RPMI8226 (cell line): Measurements from ENCODE around the gene PLA2G10.
"Not testable (repeated sequence)": the region's sequence is repeated elsewhere in the genome, so short reads cannot be mapped to it uniquely, and the experiment has no call there.

ENCODE experiments used
- DNase-seq: peaks from one replicate; pipeline ENCODE4 v3.0.0-alpha.2; 2015

Gene PLA2G10

DNA sequence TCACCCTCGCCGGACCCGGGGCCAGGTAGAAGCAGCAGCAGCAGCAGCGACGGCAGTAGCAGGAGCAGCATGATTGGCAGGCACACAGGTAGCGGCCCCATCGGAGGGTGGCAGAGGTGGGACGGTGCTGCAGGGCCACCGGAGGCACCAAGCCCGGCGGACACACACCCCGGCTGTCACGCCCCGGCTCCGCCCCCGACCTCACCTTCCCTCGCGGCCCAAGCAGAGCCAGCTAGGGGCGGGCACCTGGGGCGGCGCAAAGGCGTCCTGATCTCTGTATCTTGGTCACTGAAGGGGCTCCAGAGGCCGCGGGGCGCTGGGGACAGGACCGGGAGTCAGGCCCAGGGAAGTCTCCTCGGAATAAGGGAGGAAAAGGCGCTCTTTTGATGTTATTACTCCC is at the start of gene PLA2G10:
PLA2G10 (minus strand) TSS at position 180 of the 400 bp plus-strand sequence; CDS start at position 101, 79 bp downstream.
- not testable (repeated sequence) for DNase-seq

GRCh38 chr16:14742273-14743128 is 48.4 kb upstream of the PLA2G10 start, which contains the start of gene NPIPA2:
Gene NPIPA2 (plus strand): TSS chr16:14742533. CDS start chr16:14748066, 5,533 bp downstream.
- not testable (repeated sequence) for DNase-seq

- DNase-seq: not testable (repeated sequence)
Observed at GRCh38 chr16:14741794-14742193, 47.7 kb upstream of the PLA2G10 start.

DNA sequence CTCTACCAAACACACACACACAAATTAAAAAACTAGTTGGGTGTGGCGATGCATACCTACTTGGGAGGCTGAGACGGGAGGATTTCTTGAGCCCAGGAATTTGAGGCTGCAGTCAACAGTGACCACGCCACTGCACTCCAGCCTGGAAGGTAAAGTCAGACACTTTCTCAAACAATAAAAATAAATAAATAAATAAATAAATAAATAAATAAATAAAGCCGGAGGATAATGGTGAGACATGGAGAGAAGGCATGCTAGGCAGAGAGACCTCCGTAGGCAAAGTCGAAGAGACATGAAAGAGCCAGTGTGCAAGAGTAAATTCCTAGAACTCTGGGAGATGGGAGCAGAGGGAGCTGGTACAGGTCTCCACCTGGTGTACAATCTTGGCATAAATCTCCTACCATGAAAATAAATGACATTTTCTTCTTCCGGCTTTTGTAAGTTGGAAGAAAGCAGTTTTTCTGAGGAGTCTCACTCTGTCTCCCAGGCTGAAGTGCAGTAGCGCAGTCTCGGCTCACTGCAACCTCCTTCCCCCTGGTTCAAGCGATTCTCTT is 46.8 kb upstream of the PLA2G10 start:
- not testable (repeated sequence) for DNase-seq

DNA sequence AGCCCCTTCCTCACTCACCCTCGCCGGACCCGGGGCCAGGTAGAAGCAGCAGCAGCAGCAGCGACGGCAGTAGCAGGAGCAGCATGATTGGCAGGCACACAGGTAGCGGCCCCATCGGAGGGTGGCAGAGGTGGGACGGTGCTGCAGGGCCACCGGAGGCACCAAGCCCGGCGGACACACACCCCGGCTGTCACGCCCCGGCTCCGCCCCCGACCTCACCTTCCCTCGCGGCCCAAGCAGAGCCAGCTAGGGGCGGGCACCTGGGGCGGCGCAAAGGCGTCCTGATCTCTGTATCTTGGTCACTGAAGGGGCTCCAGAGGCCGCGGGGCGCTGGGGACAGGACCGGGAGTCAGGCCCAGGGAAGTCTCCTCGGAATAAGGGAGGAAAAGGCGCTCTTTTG is 39.1 kb upstream of the PLA2G10 start:
- DNase-seq: not testable (repeated sequence)

DNA sequence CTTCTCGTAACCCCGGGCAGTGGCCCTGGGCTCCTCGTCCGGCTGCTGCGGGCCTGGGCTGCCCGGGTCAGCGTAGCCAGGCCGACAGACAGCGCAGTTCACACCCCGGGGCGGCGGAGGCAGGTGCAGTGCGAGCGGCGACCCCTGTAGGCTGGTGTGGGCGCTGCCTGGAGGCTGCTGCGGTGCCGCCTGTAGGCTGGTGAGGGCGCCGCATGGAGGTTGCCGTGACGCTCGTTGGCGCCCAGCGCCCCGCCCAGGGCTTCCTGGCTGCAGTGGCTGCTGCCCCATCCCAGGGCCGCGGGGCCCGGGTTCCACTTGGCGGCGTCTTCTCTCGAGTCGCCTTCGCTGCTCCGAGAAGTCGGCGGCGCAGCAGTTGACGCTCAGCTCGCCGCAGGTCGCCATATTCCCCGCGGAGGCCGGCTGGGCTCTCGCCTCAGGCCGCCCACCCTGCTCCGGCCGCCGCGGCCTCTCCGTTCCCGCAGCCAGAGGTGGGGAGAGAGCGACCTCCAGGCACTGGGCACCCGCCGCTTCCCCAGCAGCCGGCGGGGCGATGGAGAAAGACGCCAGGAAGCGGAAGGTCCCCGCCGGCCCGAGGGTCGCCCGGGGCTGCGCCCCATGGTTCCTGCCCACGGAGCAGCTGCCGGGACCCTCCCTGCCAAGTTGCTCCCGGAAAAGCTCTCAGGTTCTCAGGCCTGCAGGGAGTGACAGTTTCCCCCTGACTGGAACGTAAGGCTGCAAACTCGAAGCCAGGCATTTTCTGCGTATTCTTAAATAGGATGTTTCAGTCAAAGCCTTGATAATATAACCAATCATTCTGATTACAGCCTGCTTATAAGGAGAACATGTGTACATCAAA is 9.3 kb upstream of the PLA2G10 start, which contains the start of gene NPIPA3:
NPIPA3 (plus strand) TSS at position 256 of the 856 bp plus-strand sequence. CDS start 5,533 bp downstream, outside the sequence.
- DNase-seq: not testable (repeated sequence)

DNA sequence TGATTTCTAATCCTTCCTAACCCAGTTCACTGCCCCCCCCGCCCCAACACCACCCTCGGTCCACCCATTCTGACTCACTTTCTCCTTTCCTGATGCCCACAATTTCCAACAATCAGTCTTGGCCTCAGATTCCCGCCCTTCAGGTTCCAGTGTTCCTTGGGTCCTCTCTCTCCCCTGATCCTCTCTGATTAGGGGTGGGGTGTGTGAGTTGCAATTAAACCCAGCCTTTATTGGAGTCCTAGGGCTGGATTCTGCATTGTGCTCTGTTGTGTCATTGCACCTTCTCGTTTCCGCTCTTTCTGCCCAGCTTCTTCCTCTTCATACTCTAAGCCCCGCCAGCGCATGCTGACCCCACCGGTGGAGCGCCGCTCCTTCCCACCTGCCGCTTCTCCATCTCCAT is 8.6 kb upstream of the PLA2G10 start:
- DNase-seq: not testable (repeated sequence)

- not testable (repeated sequence) for DNase-seq
Observed at GRCh38 chr16:14701859-14702258, 7.8 kb upstream of the PLA2G10 start.

DNA sequence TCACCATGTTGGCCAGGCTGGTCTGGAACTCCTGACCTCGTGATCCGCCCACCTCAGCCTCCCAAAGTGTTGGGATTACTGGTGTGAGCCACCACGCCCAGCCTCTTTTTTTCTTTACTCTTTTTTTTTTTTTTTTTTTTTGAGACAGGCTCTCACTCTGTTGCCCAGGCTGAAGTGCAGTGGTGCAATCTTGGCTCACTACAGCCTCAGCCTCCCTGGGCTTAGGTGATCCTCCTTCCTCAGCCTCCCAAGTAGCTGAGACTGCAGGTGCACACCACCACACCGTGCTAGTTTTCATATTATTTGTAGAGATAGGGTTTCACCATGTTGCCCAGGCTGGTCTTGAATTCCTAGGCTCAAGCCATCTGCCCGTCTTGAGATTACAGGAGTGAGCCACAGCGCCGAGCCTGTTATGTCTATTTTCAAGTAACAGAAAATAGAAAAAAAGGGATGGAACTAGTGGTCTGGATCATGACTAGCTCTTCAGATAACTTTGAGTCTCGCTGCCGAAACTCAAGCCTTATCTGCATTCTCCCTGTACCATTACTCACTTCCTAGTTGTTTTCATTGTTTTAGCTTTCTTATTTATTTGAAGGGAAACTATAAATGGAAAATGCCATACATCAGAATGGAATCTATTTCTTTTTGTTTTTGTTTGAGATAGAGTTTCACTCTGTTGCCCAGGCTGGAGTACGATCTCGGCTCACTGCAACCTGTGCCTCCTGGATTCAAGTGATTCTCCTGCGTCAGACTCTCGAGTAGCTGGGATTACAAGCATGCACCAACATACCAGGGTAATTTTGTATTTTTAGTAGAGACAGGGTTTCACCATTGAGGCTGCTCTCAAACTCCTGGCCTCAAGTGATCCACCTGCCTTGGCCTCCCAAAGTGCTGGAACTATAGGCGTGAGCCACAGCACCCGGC is 8.0 kb downstream of the PLA2G10 start:
- DNase-seq: not testable (repeated sequence)

DNA sequence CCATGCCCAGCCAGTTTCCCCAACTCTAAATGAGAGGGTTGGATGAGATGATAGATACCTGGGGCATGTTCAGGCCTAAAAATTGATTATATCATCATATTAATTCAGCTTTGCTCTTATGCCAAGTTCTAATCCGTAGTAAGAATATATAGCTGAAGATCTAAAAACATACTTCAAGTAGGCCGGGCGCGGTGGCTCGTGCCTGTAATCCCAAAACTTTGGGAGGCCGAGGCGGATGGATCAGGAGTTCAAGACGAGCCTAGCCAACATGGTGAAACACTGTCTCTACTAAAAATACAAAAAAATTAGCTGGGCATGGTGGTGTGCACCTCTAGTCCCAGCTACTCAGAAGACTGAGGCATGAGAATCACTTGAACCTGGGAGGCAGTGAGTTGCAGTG is 12.0 kb downstream of the PLA2G10 start:
- DNase-seq: no peak

GRCh38 chr16:14681115-14681514 is 13.0 kb downstream of the PLA2G10 start:
- DNase-seq: no peak

DNA sequence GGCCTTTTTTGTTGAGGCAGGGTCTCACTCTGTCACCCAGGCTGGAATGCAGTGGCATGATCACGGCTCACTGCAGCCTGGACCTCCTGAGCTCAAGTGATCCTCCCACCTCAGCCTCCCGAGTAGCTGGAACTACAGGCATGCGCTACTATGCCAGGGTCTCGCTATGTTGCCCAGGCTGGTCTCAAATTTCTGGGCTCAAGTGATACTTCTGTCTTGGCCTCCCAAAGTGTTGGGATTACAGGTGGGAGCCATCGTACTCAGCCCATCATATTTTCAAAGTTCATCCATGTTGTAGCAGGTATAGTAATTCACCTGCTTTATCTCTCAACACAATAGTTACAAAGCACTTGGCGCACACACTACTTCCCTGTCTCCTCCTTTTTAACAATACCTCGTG is 13.7 kb downstream of the PLA2G10 start:
- not testable (repeated sequence) for DNase-seq

GRCh38 chr16:14678748-14679497 is 15.2 kb downstream of the PLA2G10 start:
- no peak for DNase-seq

GRCh38 chr16:14677627-14678026 is 16.5 kb downstream of the PLA2G10 start:
- no peak for DNase-seq

DNA sequence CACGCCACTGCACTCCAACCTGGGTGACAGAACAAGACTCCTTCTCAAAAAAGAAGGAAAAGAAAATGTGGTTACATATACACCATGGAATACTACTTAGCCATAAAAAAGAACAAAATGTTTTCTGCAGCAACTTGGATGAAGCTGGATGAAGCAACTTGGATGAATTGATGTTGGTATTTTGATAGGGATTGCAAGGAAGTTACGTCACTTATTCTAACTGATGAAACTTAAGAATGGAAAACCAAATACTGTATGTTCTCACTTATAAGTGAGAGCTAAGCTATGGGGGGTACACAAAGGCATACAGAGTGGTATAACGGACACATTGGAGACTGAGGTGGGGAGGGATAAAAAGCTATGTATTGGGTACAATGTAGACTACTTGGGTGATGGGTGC is 17.5 kb downstream of the PLA2G10 start:
- no peak for DNase-seq

GRCh38 chr16:14672403-14672971 is 21.6 kb downstream of the PLA2G10 start:
- DNase-seq: peak; percentile 63

- DNase-seq: no peak
Observed at GRCh38 chr16:14669776-14670175, 24.3 kb downstream of the PLA2G10 start.

- no peak for DNase-seq
Observed at GRCh38 chr16:14668556-14669223, 25.4 kb downstream of the PLA2G10 start.

DNA sequence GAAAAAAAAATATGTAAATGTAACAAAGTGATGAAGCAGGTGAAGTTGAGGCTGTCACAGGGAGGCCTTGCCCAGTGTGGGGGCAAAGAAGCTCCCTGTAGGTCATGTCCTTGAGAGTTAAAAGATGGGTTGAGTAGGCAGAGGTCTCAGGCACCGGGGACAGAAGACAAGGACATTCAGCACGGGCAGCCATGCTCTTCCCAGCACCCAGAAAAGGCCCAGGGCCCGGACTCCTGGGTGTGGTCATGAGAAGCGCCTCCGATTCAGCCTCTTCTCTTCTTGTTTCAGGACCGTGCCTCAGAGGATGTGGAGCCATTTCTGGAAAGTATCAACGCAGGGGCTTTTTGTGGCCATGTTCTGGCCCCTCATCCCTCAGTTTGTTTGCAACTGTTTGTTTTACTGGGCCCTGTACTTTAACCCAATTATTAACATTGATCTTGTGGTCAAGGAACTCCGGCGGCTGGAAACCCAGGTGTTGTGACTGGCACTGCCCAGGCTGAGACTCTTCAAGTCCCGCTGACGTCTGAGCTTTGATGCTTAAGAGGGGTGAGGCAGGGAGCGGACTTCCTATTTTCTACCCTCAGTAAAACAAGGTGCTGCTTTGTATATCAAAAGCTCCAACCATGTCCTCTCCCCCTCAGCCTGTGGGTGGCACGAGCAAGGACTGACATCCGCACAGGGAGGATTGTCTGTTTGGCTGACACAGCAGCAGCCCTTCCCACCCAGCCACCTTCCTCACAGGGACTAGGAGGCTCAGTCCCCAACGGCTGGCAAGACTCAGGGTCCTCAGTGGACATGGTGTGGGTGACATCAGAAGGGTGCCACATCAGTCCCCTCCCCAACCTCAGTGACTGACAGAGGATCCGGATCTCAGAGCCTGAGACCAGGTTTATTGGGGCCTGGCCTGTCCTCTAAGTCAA is 26.5 kb downstream of the PLA2G10 start:
- DNase-seq: no peak
